Endothelial cell of umbilical vein (primary cell): Measurements from ENCODE around the gene ZBTB20.

ENCODE experiments used
- CTCF ChIP-seq, 2 donors: IDR thresholded peaks; 1 replicate in 1 of 2; 2 replicates in 1 of 2; pipeline ENCODE4 v1.5.1; 2011; ENCODE audit warnings: low read length in 2 of 2, mild to moderate bottlenecking in 2 of 2, moderate library complexity in 2 of 2, control low read depth in 1 of 2, inconsistent platforms in 1 of 2, low read depth in 1 of 2; ENCODE audit not compliant: insufficient read depth in 1 of 2; ENCODE audit errors: extremely low read depth in 1 of 2
- EZH2 ChIP-seq: IDR thresholded peaks from 2 replicates; pipeline ENCODE4 v1.6.1; 2012; ENCODE audit warnings: borderline replicate concordance, low read depth, mild to moderate bottlenecking, moderate library complexity, low read length, inconsistent platforms; ENCODE audit not compliant: severe bottlenecking
- JUN ChIP-seq: IDR thresholded peaks from 2 replicates; pipeline ENCODE4 v1.6.1; 2011; ENCODE audit warnings: borderline replicate concordance, low read depth; ENCODE audit not compliant: insufficient read length, insufficient read depth
- MAX ChIP-seq: IDR thresholded peaks from 2 replicates; pipeline ENCODE4 v1.6.1; 2011; ENCODE audit not compliant: insufficient read depth, insufficient read length
- POLR2A ChIP-seq: IDR thresholded peaks from 2 replicates; pipeline ENCODE4 v1.6.1; 2012; ENCODE audit warnings: low read depth, mild to moderate bottlenecking, control low read depth, low read length
- POLR2AphosphoS5 ChIP-seq: IDR thresholded peaks from 2 replicates; pipeline ENCODE4 v1.6.1; 2012; ENCODE audit warnings: low read depth, mild to moderate bottlenecking, control low read depth, low read length, moderate library complexity; ENCODE audit not compliant: insufficient read depth

GRCh38 chr3:114572364-114573062 lies 574.6 kb downstream of the ZBTB20 start:
- TF ChIP-seq POLR2A: no peak
- TF ChIP-seq CTCF (IDR thresholded peaks at IDR 0.05; ENCODE audit: extremely low read depth in 1 of 2, insufficient read depth in 1 of 2, low read depth in 1 of 2, low read length in 2 of 2): no peak
- TF ChIP-seq POLR2AphosphoS5: no peak
- TF ChIP-seq MAX: no peak
- TF ChIP-seq EZH2: no peak
- TF ChIP-seq JUN: no peak
